ENCODE results near the gene KRTAP3-3.

- TF ChIP-seq CTCF (IDR thresholded peaks at IDR 0.05), result no peak
- no peak for TF ChIP-seq POLR2A (IDR thresholded peaks at IDR 0.05)
These were observed 33.8 kb downstream of the KRTAP3-3 start for GRCh38 chr17:40960144-40960543.

All from adrenal gland (tissue), 5 donors.